ENCODE results near the gene STAT6.
A peak's percentile ranks its signal among the peaks of the same experiment; 100 is the strongest.

Gene STAT6

DNA sequence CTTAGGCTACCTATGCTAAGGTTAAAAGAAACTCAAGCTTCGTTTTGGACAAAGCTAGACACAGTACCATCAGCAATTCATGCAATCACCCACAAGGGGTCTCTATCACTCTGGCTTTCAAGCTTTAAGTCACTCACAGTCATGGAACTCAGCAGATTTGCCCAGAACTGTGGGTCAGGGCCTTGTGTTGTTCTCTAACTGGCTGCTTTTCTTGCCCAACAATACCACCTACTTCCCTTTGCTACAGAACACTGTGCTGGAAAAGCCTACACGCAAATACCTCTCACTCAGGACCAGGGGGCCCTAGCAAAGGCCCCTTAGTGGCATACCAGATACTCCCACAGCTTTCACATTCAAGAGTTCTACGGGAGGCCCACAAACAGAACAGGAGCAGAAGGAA lies 41.6 kb downstream of the STAT6 start (continued):
- peak; percentile 82 for TF ChIP-seq ZNF654 (tag by site-specific recombination; IDR thresholded peaks at IDR 0.05; ENCODE audit: low read depth)
- no peak for TF ChIP-seq ZNF529 (tag by site-specific recombination; IDR thresholded peaks at IDR 0.05; ENCODE audit: insufficient replicate concordance)
- TF ChIP-seq ZNF341 (tag by site-specific recombination; IDR thresholded peaks at IDR 0.05; ENCODE audit: low read depth): no peak
- TF ChIP-seq ZNF561 (tag by site-specific recombination; IDR thresholded peaks at IDR 0.05; ENCODE audit: borderline replicate concordance): 0 out of 2 replicates have a peak, but pooled peaks have one; percentile 15
- 0 out of 2 replicates have a peak, but pooled peaks have one; percentile 54 for TF ChIP-seq ZNF600 (tag by site-specific recombination; IDR thresholded peaks at IDR 0.05)
- no peak for TF ChIP-seq ZBTB8A (tag by site-specific recombination; IDR thresholded peaks at IDR 0.05)
- no peak for TF ChIP-seq ZNF501 (tag by site-specific recombination; IDR thresholded peaks at IDR 0.05)
- no peak for TF ChIP-seq YY2 (tag by site-specific recombination; IDR thresholded peaks at IDR 0.05)
- 0 out of 2 replicates have a peak, but pooled peaks have one; percentile 57 for TF ChIP-seq ZNF2 (tag by site-specific recombination; IDR thresholded peaks at IDR 0.05)
- TF ChIP-seq TCF7L2 (IDR thresholded peaks at IDR 0.05; ENCODE audit: borderline replicate concordance, low read depth, low read length): no peak
- no peak for TF ChIP-seq SP3 (tag by site-specific recombination; IDR thresholded peaks at IDR 0.05)
- TF ChIP-seq ZNF658 (tag by site-specific recombination; IDR thresholded peaks at IDR 0.05): no peak
- no peak for TF ChIP-seq ZSCAN4 (tag by site-specific recombination; IDR thresholded peaks at IDR 0.05)
- TF ChIP-seq MZF1 (tag by site-specific recombination; IDR thresholded peaks at IDR 0.05; ENCODE audit: borderline replicate concordance): no peak

GRCh38 chr12:57066245-57066644 lies 44.9 kb downstream of the STAT6 start:
- POLR2A ChIA-PET: no interaction called here
- Histone ChIP-seq H3K27ac (ENCODE audit: extremely low read depth, low read depth, low read length) (no peak overlapping the region), H3K36me3 (ENCODE audit: control insufficient read depth in 2 of 2, insufficient read depth in 1 of 2, low read length in 2 of 2) (peaks cover 60 to 89% of the 10 kb centered on the region in 2 experiments), H3K4me1 (ENCODE audit: control insufficient read depth, insufficient read depth, low read length) (no peaks in the 10 kb centered on the region), H3K9me3 (ENCODE audit: control insufficient read depth, insufficient read depth, low read depth, low read length) (no peaks in the 10 kb centered on the region), H3K4me3 (ENCODE audit: low read depth, low read length) (no peak overlapping the region)
- CTCF ChIA-PET: interaction anchor here (0.6 to 3.1 kb wide), 7 partner anchors 26 to 110 kb away, joined by 3 to 21 read pairs (median 7); partner anchors contain the start of gene ZBTB39
- no peak for TF ChIP-seq SCRT1 (tag by site-specific recombination; IDR thresholded peaks at IDR 0.05; ENCODE audit: borderline replicate concordance)
- peak; percentile 95 for TF ChIP-seq PRDM1 (tag by site-specific recombination; IDR thresholded peaks at IDR 0.05)

DNA sequence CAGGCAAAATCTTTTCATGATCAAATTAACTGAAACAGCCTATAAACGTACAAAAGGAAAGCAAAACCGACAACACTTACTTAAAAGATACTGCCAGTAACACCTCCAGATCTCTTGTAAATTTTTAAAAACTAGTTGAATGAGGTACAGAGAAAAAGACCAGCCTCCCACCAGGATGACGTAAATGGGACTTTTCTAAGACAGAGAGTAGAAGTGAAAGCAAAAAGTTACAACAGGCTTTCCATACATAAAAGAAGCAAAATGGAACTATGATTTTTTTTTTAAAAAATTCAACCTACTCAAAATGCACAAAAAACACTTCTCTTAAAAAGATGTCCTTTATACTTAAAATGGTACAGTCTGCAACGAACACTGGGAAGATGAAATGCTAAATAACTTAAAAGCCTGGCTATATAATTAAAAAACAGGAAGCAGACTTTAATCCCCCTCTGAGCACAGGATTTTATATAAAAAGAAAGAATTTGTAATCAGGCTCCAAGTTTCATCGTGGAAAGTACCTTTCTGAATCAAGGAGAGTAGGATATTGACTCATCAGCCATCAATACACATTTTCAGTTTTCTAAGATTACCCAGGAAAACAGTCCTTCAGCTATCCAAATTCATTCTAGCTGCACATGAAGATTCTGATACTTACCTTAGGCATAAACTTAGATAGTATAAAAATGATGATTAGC lies 47.0 kb downstream of the STAT6 start:
- no peaks in the 10 kb centered on the region for H3K9me3 ChIP-seq (ENCODE audit: control insufficient read depth, insufficient read depth, low read depth, low read length)
- H3K4me3 ChIP-seq (ENCODE audit: low read depth, low read length): no peak overlapping the region
- no peaks in the 10 kb centered on the region for H3K4me1 ChIP-seq (ENCODE audit: control insufficient read depth, insufficient read depth, low read length)
- peaks cover 61 to 87% of the 10 kb centered on the region in 2 experiments for H3K36me3 ChIP-seq (ENCODE audit: control insufficient read depth in 2 of 2, insufficient read depth in 1 of 2, low read length in 2 of 2)
- H3K27ac ChIP-seq (ENCODE audit: extremely low read depth, low read depth, low read length): no peak overlapping the region
- CTCF ChIA-PET: interaction anchor here (0.7 to 3.1 kb wide), 9 partner anchors 9 to 566 kb away, joined by 3 to 21 read pairs (median 4); no protein-coding TSS in a partner anchor
- TF ChIP-seq ZNF791 (tag by site-specific recombination; IDR thresholded peaks at IDR 0.05): no peak
- POLR2A ChIA-PET: no interaction called here

DNA sequence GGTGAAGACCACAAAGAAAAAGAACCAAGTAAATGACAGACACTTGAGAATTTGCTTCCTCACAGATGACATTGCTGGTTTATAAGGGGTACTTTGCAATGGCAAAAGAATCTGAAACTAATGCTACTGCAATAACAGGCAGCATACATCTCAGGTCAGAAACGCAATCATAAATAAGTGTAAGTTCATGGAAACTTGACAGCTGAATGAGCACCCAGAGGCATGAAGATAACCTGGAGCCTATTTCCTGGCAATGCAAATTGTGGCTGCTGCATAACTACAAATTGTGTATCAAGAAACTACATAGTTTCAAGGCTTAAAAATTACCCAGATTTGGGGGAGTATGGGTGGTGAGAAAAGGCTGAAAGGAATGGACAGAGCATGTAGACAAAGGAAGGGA lies 52.7 kb downstream of the STAT6 start:
- ChIA-PET POLR2A (interaction anchor here (0.9 kb wide), 1 partner anchor 50 kb away, joined by 3 read pairs; no protein-coding TSS in a partner anchor), CTCF (interaction anchor here (0.6 to 7.9 kb wide), 4 partner anchors 10 to 51 kb away, joined by 3 to 74 read pairs (median 14); partner anchors contain the start of gene ZBTB39)
- Histone ChIP-seq H3K4me3 (ENCODE audit: low read depth, low read length) (no peak overlapping the region), H3K4me1 (ENCODE audit: control insufficient read depth, insufficient read depth, low read length) (no peaks in the 10 kb centered on the region), H3K27ac (ENCODE audit: extremely low read depth, low read depth, low read length) (no peak overlapping the region), H3K36me3 (ENCODE audit: control insufficient read depth in 2 of 2, insufficient read depth in 1 of 2, low read length in 2 of 2) (peaks cover 43 to 73% of the 10 kb centered on the region in 2 experiments), H3K9me3 (ENCODE audit: control insufficient read depth, insufficient read depth, low read depth, low read length) (no peaks in the 10 kb centered on the region)
- TF ChIP-seq ZNF555 (tag by site-specific recombination; conservative IDR thresholded peaks at IDR 0.05): no peak
- no peak for TF ChIP-seq ZNF561 (tag by site-specific recombination; IDR thresholded peaks at IDR 0.05; ENCODE audit: borderline replicate concordance)
- TF ChIP-seq PATZ1 (tag by site-specific recombination; IDR thresholded peaks at IDR 0.05): no peak
- TF ChIP-seq, protein P1, sequence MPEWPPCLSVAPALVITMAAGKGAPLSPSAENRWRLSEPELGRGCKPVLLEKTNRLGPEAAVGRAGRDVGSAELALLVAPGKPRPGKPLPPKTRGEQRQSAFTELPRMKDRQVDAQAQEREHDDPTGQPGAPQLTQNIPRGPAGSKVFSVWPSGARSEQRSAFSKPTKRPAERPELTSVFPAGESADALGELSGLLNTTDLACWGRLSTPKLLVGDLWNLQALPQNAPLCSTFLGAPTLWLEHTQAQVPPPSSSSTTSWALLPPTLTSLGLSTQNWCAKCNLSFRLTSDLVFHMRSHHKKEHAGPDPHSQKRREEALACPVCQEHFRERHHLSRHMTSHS (tag by site-specific recombination; IDR thresholded peaks at IDR 0.05): no peak
- no peak for TF ChIP-seq ZNF776 (tag by site-specific recombination; IDR thresholded peaks at IDR 0.05; ENCODE audit: borderline replicate concordance)
- TF ChIP-seq KLF10 (tag by site-specific recombination; IDR thresholded peaks at IDR 0.05): no peak
- no peak for TF ChIP-seq ZNF830 (tag by site-specific recombination; IDR thresholded peaks at IDR 0.05; ENCODE audit: low read depth)
- TF ChIP-seq ZNF157 (tag by site-specific recombination; IDR thresholded peaks at IDR 0.05): no peak
- no peak for TF ChIP-seq KLF9 (tag by site-specific recombination; IDR thresholded peaks at IDR 0.05; ENCODE audit: low read depth)
- TF ChIP-seq KLF16 (tag by site-specific recombination; IDR thresholded peaks at IDR 0.05): no peak
